Chondrocyte (in vitro differentiated cells): ENCODE results near the gene SPNS3. TPM values are rescaled to one million over a fixed set of nuclear protein-coding genes. Genes with fewer than 3 reads are reported as not detected.

ENCODE experiments used
- DNase-seq: peaks from one replicate; pipeline ENCODE4 v3.0.0; 2021; ENCODE audit warnings: mixed read lengths, low spot score
- H3K27ac Mint-ChIP-seq: one replicate; pipeline ENCODE4 v1.8.0; 2021; ENCODE audit warnings: mild to moderate bottlenecking, moderate library complexity, mixed read lengths; ENCODE audit not compliant: unreplicated experiment
- H3K27me3 Mint-ChIP-seq: 2 replicates; pipeline ENCODE4 v1.8.0; 2021; ENCODE audit warnings: low read depth, mixed read lengths
- H3K36me3 Mint-ChIP-seq: 2 replicates; pipeline ENCODE4 v1.8.0; 2021; ENCODE audit warnings: low read depth, mixed read lengths
- H3K4me1 Mint-ChIP-seq: 2 replicates; pipeline ENCODE4 v1.8.0; 2021; ENCODE audit warnings: low read depth, mild to moderate bottlenecking, mixed read lengths
- H3K4me3 Mint-ChIP-seq: one replicate; pipeline ENCODE4 v1.8.0; 2021; ENCODE audit warnings: mild to moderate bottlenecking, moderate library complexity, mixed read lengths; ENCODE audit not compliant: unreplicated experiment
- H3K9me3 Mint-ChIP-seq: 2 replicates; pipeline ENCODE4 v1.8.0; 2021; ENCODE audit warnings: low read depth, mixed read lengths
- CTCF ChIP-seq: fragments of 200-600 bp; sonication (generic); IDR thresholded peaks from 2 replicates; pipeline ENCODE4 v1.5.0; 2021; ENCODE audit warnings: antibody characterized with exemption, mild to moderate bottlenecking, moderate library complexity
- total RNA-seq: library from RNA; stranded (reverse); gene quantifications from 3 replicates; pipeline ENCODE4 v1.2.1, GENCODE V29; 2021

The SPNS3 gene
- total RNA-seq, 1 donor from 2014 or later: not detected

DNA sequence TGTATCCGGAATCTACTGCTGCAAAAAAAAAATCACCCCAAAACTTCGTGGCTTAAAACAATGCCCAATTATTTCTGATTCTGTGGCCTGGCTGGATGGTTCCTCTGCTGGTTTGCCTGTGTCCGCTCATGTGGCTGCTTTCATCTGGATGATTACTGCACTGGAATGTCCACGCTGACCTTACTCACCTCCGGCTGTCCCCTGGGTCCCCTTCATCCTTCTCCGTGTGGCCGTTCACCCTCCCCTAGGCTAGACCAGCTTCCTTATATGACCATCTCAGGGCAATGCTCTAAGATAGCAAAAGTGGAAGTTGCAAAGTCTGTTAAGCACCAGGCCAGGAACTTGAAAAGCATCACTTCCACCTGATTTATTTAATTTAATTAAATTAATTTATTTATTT lies 33.5 kb downstream of the SPNS3 start:
- no peaks in the 10 kb centered on the region for H3K9me3 Mint-ChIP-seq
- no peak overlapping the region for H3K27ac Mint-ChIP-seq
- peaks cover 6% of the 10 kb centered on the region for H3K27me3 Mint-ChIP-seq
- H3K36me3 Mint-ChIP-seq: no peaks in the 10 kb centered on the region
- no peak for TF ChIP-seq CTCF
- DNase-seq: no peak
- H3K4me1 Mint-ChIP-seq: no peaks in the 10 kb centered on the region
- no peak overlapping the region for H3K4me3 Mint-ChIP-seq

DNA sequence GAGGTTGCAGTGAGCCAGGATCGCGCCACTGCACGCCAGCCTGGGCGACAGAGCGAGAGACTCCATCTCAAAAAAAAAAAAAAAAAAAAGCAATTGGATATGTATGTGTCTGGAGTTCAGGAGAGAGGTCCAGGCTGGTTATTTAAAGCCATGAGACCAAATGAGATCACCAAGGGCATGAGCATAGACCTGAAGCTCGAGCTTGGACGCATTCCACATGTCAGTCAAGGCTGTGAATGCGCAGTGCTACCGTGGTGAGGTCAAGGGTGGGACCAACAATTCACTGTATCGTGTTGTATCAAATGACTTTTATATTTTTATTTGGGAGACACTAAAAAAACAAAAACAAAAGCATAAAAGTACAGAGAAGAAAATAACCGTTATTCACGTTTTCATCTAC lies 35.8 kb downstream of the SPNS3 start:
- H3K4me1 Mint-ChIP-seq: no peaks in the 10 kb centered on the region
- H3K36me3 Mint-ChIP-seq: no peaks in the 10 kb centered on the region
- no peak for TF ChIP-seq CTCF
- no peak overlapping the region for H3K27ac Mint-ChIP-seq
- H3K27me3 Mint-ChIP-seq: peaks cover 6% of the 10 kb centered on the region
- H3K4me3 Mint-ChIP-seq: no peak overlapping the region
- no peak for DNase-seq
- no peaks in the 10 kb centered on the region for H3K9me3 Mint-ChIP-seq

DNA sequence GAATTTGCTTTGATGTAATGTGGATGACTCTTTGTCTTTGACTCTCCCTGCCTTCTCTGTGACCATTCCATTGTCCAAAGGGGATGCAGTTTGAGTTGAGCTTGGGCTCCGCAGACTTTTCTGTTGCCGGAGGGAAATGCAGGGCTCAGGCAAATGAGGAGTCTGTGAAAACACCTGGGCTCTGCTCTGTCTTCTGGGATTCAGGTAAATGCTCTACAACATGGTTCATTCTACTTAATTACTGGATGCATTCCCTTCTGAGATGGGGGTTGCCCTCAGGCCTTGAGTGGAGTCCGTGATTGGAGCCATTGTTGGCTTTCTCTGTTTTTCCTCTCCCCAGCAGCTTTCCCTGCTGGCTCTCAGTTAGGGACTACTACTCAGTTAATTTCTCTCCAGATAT lies 38.5 kb downstream of the SPNS3 start:
- Mint-ChIP-seq H3K9me3 (no peaks in the 10 kb centered on the region), H3K27ac (no peak overlapping the region), H3K36me3 (no peaks in the 10 kb centered on the region), H3K4me3 (no peak overlapping the region), H3K27me3 (peaks cover 8% of the 10 kb centered on the region), H3K4me1 (peaks cover 10% of the 10 kb centered on the region)
- no peak for DNase-seq
- TF ChIP-seq CTCF: no peak

DNA sequence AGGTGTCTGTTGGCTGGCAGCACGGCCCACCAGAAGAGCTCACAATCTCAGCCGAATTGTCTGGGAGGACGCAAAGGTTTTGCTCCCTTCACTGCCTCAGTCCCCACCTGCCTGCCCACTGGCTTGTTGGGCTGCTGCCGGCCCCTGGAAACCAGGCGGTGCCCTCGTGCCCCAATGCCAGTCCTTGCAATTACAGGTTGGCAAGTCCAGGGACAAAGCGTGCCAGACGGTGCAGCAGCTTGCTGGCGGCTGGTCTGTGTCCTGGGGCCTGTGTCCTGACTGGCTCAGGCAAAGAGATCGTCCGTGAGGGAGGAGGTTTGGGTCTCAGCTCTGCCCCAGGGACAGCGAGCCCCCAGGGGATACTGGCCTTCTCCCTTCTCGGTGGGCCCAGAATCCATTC lies 40.4 kb downstream of the SPNS3 start:
- peaks cover 11% of the 10 kb centered on the region for H3K4me1 Mint-ChIP-seq
- no peaks in the 10 kb centered on the region for H3K36me3 Mint-ChIP-seq
- no peak overlapping the region for H3K4me3 Mint-ChIP-seq
- peaks cover 6% of the 10 kb centered on the region for H3K27me3 Mint-ChIP-seq
- no peaks in the 10 kb centered on the region for H3K9me3 Mint-ChIP-seq
- no peak overlapping the region for H3K27ac Mint-ChIP-seq
- TF ChIP-seq CTCF: no peak
- no peak for DNase-seq

DNA sequence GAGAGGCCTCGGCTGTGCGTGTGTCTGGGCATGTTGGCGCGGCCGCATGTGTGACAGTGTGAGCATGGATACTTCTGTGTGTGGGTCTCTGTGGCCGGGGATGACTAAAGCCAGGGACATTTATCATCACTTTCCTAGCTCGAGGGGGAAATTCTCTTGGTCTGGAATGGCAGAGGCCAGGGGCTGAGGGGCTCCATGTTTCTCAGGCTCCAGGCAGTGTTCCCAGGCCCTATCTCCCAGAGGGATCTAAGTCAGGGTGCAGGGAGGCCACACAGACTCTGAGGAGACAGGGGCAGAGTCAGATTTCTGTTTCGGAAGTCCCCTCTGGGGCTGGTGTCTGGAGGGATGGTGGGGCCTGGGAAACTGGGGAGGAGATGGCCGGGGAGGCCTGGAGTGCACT lies 41.3 kb downstream of the SPNS3 start:
- peaks cover 11% of the 10 kb centered on the region for H3K4me1 Mint-ChIP-seq
- TF ChIP-seq CTCF: no peak
- no peak for DNase-seq
- no peak overlapping the region for H3K27ac Mint-ChIP-seq
- peaks cover 6% of the 10 kb centered on the region for H3K27me3 Mint-ChIP-seq
- H3K4me3 Mint-ChIP-seq: no peak overlapping the region
- no peaks in the 10 kb centered on the region for H3K36me3 Mint-ChIP-seq
- H3K9me3 Mint-ChIP-seq: no peaks in the 10 kb centered on the region
